ENCODE measurements around the gene PNKD.
A peak's percentile ranks its signal among the peaks of the same experiment; 100 is the strongest.
"Not testable (repeated sequence)": the region's sequence is repeated elsewhere in the genome, so short reads cannot be mapped to it uniquely, and the experiment has no call there.

PNKD gene

DNA sequence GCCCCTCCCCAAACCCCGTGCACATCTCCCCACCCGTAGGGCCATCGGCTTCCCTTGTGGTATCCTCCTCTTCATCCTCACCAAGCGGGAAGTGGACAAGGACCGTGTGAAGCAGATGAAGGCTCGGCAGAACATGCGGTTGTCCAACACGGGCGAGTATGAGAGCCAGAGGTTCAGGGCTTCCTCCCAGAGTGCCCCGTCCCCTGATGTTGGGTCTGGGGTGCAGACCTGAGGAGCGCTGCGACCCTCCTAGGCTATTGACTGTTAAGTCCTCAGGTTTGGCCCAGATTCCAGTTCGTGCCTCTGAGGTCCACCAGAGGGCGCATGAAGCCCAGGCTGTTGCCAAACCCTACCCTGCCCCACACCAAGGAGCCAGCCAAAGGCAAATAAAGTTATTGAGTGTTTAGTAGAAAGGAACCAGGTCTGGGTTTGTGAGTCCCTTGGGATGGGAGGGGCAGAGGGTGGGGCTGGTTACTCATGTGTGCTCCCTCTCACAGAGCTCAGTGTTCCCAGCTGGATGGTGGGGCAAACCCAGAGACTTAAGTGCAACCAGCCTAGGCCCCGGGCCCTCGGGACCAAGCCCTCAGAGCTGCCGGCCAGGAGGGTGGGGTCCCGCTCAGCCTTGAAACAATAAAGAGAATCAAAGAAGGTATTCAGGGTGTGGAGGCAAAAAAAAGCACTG, 2.4 kb downstream of the PNKD start:
- peak; percentile 95 for DNase-seq (ENCODE audit: low spot score)

DNA sequence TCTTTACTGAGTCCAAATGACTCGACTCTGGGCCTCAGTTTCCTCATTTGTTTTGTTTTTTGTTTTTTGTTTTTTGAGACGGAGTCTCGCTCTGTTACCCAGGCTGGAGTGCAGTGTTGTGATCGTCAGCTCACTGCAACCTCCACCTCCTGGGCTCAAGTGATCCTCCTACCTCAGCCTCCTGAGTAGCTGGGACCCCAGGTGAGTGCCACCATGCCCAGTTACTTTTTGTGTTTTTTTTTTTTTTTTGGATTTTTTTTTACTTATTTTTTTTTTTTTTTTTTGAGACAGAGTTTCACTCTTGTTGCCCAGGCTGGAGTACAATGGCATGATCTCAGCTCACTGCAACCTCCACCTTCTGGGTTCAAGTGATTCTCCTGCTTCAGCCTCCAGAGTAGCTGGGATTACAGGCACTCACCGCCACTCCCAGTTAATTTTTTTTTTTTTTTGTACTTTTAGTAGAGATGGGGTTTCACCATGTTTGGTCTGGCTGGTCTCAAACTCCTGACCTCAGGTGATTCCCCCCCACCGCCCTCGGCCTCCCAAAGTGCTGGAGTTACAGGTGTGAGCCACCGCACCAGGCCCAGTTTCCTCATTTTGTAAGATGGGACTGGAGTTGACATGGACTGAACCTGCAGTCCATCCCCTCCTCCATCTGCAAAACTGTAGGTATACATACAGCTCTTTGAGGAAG, 3.0 kb downstream of the PNKD start:
- not testable (repeated sequence) for DNase-seq (ENCODE audit: low spot score)

DNA sequence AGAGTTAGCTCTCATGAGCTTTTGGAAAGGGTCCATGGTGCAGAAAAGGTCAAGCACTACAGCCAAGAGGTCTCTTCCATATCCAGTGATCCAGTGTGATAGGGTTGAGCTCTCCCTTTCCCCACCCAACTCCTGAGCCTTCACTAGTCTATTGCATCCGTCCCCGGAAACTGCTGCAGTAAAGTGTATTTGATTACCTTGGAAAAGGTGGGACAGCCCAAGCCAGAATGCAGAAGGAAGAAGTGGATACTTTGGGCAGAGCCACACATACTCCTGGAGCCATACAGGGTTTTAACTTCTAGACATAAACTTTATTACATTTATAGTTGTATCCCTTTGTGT, 3.6 kb downstream of the PNKD start:
- no peak for DNase-seq (ENCODE audit: low spot score)

DNA sequence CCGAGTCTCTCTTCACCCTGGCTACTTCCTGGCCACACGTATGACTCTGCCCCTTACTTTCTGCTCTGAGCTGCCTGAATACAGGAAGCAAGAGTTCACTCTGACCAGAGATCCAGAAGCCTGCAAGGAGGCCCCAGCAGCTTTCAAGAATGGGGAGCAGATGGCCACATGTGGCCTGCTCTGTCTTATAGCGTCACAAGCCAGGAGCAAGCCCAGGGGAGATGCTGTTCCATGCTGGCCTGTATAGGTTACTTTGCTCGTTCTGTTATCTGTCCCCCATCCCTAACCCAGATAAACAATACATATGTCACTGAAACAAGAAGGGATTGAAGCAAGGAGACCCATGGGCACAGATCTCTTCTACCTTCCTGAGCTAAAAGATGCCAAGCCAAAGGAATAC, 4.3 kb downstream of the PNKD start:
- DNase-seq (ENCODE audit: low spot score) = no peak

DNA sequence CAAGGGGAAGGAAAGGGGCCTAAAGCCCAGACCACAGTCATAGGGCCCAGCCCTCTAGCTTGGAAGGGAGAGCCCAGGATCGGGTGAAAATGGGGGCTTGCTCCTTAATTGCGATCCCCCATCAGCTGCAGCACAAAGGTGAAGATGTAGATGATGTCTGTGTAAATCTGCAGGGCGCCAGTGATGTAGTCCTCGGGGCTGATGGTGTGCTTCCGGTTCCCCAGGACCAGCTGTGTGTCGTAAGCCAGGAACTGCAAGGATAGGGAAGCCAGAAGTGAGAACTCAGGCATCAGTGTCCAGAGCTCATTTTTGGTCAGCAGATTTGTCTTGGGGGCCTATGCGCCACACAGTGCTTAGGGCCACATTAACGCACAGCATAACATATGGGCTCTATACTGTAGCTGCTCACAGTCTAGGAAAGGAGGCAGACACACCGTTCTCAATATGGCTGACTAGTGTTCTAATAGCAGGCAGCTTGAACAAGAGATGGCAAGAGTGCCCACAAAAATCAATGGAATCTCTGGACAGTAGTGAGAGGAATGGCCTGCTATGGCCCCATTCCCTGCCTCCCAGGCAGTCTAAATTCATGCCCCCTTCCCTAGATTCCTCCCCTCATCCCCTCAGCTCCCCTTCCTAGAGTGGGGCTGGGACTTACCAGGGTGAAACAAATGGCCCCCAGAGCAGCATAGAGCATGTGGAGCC, 5.2 kb downstream of the PNKD start:
- DNase-seq (ENCODE audit: low spot score) = no peak

DNA sequence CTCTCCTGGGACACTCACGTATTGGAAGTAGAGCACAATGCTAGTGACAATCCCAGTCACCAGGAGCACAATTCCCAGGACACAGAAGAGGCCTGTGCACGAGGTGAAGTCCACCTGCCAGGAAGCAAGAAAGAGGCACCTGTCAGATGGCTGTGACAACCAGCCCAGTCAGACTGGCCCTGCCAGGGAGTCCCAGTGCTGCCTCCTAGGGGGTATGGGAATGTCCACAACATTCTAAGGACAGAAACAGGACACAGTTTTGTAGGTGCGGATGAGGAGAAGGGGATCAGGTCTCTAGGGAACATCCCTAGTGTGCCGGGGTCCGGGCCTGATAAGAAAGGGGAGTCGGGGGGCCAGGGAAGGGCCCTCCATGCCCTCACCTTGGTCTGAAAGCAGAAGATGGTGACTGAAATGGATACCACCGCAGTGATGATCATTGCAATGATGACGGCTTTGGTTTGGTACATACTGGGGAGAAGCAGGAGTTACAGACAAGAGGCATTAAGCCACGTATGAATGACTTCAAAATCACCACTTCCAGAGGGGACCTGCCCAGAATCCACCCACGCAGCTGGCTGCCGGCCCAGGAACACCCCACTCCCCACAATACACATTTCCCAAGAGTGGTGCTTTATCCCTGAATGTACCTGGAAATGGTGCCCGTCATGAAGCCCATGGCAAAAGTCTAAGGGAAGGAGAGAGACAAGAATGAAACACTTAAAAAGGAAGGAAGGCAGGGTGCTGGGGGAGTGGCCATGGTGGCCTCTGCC, 6.9 kb downstream of the PNKD start:
- DNase-seq (ENCODE audit: low spot score) = no peak

DNA sequence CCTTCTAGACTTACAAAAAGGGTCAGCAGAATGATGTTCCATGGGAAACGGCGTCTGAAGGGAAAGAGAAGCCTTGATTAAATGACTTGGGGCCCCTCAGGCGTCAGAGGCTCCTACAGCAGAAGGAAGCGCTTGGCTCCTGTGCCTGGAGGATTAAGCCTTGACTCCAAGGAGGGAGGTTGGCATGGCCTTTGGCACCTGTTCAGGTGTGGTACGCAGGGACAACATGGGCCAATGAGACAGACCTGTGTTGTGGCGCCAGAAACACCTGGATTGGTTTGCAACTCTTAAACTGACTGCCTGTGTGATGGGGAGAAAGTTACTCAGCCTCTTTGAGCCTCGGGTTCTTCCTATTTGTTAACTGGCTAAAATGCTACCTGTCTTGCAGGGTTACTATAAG, 7.6 kb downstream of the PNKD start:
- DNase-seq (ENCODE audit: low spot score) = no peak

DNA sequence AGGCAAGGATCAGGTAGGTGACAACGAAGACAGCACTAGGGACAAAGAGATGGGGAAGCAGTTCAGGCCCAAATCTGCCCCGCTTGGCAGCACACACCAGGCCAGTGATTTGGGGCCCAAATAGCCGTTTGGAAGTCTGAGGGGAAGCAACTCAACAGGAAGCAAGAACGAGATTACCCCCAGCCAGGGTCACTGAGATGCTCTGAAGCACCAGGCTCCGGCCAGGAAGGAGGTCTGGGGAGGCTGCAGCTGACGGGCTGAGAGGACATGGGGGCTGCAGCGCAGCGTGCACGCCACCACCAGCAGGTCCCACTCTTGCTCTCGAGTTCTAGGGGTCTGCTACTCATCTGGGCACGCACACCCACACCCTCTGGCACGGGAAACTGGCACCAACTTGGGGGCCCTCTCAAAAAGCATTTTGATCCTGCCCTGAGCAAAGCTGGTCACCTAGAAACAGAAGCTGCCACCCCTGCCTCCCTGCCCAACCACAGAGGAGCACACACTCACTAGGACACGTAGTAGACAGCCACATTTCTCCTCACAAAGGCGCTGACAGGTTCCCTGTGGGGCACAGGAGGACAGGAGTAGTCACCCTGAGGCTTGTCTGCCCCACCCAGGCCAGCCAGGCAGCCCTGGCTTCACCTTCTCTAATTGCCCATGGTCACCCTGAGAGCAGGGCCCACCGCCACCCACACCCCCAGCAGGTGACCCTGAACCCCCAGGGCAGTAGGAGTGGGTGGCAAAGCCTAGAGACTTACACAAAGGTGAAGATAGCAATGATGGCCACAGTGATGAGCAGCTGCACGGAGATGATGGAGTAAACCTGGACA, 8.4 kb downstream of the PNKD start:
- DNase-seq (ENCODE audit: low spot score) = no peak

DNA sequence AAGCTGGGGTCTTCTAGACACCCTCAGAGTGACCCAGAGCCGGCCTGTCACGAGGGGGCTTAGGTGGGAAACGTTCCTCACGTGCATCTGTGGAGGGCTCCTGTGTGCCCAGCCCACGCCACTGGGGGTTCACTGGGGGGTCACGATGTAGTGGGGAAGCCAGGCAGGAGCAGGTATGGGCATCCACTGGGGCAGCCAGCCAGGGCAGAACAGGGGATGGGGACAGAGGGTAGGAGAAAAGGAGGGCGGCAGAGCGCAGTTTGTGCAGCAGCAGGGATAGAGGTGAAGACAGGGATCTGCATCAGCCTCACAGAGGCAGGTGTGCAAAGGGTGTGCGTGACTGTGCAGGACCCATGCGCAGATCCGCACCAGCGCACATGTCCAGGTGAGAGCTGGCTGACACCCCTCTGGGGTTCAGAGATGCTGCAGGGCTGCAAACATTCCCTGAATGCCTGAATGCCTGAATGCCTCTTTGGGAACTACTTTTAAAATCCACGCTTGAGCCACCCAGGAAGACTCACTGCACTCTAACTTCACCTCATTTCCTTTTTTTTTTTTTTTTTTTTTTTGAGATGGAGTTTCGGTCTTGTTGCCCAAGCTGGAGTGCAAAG, 10.0 kb downstream of the PNKD start:
- no peak for DNase-seq (ENCODE audit: low spot score)

DNA sequence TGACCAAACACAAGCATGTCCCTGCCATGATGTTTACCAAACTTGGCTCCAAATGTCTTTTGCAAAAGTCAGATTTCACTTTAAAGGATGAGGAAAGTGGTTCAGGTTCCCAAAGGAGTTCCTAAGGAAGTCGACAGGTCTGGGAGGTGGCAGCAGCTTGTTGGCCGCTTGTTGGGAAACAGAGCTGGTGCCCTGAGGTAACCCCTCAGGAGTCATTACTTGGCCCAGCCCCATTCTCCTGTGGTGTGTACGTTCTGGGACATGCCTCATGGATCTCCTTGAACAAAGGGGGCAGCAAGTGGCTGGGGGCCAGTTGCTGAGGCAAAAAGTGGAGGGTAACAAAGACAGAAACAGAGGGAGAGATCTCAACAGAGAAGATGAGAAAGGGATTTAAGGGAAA, 11.1 kb downstream of the PNKD start:
- no peak for DNase-seq (ENCODE audit: low spot score)

DNA sequence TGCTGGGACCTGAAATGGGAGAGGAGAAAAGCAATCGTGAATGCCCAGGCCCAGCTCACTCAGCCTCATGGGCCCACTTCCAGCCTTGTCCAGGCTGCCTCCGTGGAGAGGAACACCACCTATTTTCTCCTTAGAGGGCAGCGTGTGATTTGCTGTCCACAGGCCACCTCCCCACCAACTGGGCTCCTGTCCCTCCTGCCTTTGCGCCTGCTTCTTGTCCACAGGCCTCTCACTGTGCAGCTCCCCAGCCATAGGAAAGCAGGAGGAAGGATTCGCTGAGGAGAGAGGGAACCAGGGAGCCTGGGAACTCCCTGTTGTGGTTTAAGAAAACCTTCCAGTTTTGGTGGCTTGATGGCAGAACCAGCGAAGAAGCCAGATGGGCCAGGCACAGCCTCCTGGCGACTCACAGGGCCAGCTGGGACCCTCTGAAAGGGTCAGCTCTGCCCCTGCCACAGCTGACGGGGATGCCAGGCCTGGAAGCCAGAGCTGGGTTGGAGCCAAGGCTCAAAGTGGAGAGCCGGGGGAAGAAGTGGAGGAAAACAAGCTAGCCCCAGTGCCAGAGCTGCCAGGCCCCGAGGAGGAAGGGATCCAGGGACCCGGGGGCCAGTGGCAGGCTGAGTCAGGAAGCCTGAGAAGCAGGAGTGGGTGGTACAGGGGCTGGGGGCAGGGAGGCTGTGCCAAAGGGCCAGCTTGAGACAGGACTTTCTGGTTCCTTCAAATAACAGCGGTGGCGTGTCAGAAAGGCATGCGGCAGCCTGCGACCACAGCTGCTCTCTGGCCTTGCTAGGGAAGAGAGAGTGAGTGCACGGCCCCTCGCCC, 12.1 kb downstream of the PNKD start:
- no peak for DNase-seq (ENCODE audit: low spot score)

DNA sequence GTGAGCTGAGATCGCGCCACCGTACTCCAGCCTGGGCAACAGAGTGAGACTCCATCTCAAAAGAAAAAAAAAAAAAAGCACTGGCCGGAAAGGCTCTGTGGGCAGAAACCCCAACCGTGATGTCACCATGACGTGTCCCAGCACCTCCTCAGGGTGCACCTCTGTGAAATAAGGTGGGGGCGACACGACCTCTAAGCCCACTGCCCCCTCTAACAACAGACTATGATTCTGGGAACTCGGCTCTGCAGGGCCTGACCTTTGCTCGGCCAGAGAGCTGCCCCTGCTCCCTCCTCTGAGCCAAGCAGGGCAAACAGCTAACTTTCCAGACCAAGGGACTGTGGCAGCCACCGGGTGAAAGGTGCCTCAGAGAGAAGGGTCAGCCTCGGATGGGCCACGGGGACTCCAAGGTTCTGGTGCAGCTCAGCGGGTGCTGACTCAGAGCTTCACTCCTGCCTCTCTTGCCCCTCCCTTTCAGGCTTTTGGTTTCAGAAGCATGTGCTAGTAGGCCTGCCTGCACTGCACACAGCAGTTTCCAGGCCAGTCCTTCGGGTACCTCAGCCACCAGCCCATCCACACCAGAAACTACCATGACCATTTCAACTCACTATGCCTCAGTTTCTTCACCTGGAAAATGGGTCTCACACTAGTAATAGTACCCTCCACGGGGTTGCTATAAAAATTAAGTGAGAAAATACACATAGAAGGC, 13.9 kb downstream of the PNKD start:
- DNase-seq (ENCODE audit: low spot score) = no peak

DNA sequence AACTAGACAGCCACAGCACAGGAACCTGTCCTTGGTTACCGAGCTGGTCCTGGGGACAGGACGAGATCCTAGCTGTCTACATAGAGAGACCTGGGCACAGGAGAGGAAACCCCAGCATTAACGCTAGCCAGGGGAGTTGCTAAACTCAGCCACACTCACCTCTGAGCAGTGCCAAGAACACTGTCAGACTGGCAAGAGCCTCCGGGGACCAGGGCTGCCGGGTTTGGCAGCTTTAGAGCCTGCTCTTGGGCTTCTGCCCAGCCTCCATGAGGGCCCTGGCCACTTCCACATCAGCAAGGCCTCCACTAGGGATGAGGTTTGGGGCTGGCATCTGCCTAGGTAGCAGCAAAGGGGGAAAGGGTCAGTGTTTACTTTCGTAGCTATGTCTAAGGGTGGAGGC, 15.3 kb downstream of the PNKD start:
- DNase-seq (ENCODE audit: low spot score) = no peak

DNA sequence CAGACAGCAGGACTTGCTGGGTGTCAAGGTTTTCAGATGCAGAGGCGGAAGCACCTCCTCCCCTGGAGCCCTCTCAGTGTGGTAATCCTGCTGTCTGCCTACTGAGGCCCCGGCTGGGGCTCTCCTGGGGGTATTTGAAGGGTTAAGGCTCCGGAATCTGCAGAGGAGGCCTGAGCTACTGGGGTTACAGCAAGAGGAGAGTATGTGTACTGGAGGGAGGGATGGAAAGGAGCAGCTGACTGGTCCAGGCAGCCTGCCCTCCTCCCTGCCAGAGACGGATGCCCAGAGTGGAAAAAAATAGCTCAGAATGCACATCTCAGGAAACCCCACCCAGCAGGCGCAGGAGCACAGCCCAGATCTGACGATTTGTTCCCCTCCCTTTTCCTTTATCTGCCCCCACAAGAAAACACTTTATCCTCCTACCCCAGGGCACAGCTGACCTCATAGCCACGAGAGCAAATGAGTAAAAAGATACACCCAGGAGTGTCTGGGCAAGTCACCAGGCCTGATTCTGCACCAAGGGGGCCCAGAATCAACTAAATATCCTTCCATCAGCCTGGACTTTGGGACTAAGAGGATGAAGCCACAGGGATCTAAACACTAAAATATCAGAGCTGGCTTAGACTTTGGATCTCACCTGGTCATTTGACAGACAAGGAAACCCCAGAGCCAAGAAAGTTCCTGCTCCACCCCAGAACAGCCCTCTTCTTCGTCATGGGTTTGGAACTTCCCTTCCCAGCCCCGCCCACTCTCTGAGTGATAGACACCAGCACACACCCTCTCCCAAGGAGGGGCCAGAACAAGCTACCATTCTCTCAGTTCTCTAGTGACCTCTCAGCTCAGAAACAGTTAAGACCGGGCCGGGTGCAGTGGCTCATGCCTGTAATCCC, 16.5 kb downstream of the PNKD start:
- DNase-seq (ENCODE audit: low spot score) = peak; percentile 95

DNA sequence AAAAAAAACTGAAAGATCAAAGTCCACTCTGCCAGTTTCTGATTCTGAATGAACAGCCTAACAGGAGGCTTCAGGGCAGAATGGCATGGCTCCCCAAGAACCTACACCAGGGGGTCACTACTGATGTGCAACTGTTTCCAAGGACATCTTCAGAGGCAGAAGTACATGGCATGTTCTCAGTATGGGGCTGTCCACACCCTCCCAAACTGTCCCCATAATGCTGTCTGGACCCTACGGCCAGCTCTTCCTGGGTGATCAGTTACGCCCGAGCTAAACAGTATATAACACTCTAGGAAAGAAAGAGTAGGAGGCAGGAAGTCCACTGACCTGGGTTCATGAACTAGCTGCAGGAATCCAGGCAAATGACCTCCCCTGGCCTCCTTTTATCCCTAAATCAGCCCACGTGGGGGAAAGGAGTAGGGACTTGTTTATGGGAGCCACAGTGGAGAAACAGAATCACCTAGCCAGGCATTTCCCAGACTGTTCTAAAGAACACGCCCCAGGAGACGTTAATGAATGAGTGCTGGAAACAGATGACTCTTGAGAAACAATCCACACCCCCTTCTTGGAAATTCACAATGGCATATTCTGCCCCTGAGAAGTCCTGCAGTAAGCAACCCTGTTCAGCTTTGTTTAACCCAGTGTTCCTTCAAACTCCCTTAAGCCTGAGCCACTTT, 19.5 kb downstream of the PNKD start:
- DNase-seq (ENCODE audit: low spot score) = peak; percentile 34

DNA sequence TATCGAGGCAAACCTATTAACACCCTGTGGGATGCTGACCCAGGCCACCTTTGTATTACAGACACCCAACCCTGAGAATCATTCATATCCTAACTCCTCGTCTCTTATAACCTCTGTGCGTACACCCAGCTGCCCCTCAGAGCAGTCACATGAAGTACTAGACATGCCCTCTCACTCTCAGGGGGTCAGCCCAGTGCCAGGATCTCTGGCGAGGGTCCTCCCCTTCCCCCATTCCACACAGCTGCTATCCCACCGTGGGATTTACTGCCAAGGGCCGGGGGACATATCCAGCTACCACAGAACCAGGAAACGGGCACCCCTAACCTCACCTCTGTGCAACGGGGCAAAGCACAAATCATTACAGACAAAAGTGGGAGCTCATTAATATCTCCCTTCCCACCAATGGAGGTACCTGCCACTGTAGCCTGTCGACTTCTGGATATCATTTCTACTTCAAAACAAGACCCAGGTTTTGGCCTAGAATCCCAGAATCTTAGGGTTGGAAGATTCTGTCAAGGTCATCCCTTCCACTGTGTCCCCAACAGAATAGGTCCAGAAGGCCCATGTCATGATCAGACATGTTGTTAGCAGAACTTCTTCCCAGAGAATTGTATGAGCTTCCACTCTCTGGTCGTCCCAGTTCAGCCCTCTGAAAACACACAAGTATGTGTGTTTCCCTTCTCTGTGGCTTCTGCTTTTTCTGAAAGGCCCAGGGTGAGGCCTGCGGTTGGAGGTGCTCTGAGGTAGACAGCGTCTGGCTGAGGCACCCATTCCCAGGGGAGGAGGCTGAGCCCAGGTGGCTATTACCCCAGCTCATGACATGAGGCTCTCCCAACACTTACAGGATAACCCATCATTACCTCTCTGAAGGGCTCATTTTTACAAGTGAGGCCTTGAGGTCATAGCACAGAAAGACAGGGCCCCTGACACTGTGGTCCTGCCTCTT, 20.3 kb downstream of the PNKD start:
- no peak for DNase-seq (ENCODE audit: low spot score)
